B cell (primary cell): ENCODE measurements around the gene MCM6. TPM values are rescaled to one million over a fixed set of nuclear protein-coding genes. Genes with fewer than 3 reads are reported as not detected.

Source experiments
- ATAC-seq: fragments of 200-7000 bp; cut with Tn5 transposase; one replicate; pipeline ENCODE4 v1.10.0; 2021; ENCODE audit warnings: low read depth, mild to moderate bottlenecking, moderate number of reproducible peaks, moderate library complexity
- CTCF ChIA-PET: fragments of 350-600 bp; sonication (Branson Sonifier 250); formaldehyde crosslinking; loops from one replicate; lab custom pipeline; 2021; ENCODE audit warnings: antibody characterized with exemption, inconsistent platforms; lab: Charles Lee
- POLR2A ChIA-PET: fragments of 350-600 bp; sonication (Branson Sonifier 250); formaldehyde crosslinking; loops from one replicate; lab custom pipeline; 2021; ENCODE audit warnings: antibody characterized with exemption; lab: Charles Lee
- DNase-seq: peaks from one replicate; pipeline ENCODE4 v3.0.0; 2013
- H2AFZ ChIP-seq: 2 replicates; pipeline ENCODE4 v1.6.1; 2012; ENCODE audit warnings: mild to moderate bottlenecking, low read depth, low read length; ENCODE audit not compliant: insufficient read depth, poor library complexity, severe bottlenecking
- H3K27ac ChIP-seq, 2 donors: 1 replicate in 1 of 2; 2 replicates in 1 of 2; pipeline ENCODE4 v1.5.1; 2012 to 2013; ENCODE audit warnings: low read length in 2 of 2, mild to moderate bottlenecking in 2 of 2, moderate library complexity in 1 of 2
- H3K27me3 ChIP-seq, 4 experiments: fragments of 200-600 bp in 1 of 4; sonication (generic) in 1 of 4; replicated peaks in 1 of 4; 1 replicate in 2 of 4; 2 replicates in 2 of 4; pipeline versions ENCODE4 v1.6.1 to v1.7.0; 2013 to 2016; ENCODE audit warnings: low read length in 3 of 4, mild to moderate bottlenecking in 2 of 4, mixed read lengths in 1 of 4, moderate library complexity in 1 of 4; ENCODE audit not compliant: insufficient read depth in 4 of 4, control insufficient read depth in 3 of 4; ENCODE audit errors: control extremely low read depth in 1 of 4
- H3K36me3 ChIP-seq, 2 experiments: replicated peaks in 1 of 2; 1 replicate in 1 of 2; 2 replicates in 1 of 2; pipeline versions ENCODE4 v1.6.1 to v1.7.1; 2013; ENCODE audit warnings: low read length in 1 of 2; ENCODE audit not compliant: insufficient read depth in 2 of 2, control insufficient read depth in 1 of 2; ENCODE audit errors: control extremely low read depth in 1 of 2, extremely low read depth in 1 of 2
- H3K4me1 ChIP-seq, 2 donors: fragments of 200-600 bp in 1 of 2; sonication (generic) in 1 of 2; 1 replicate in 1 of 2; 2 replicates in 1 of 2; pipeline versions ENCODE4 v1.5.1 to v1.6.1; 2013 to 2017; ENCODE audit warnings: low read length in 2 of 2; ENCODE audit not compliant: control insufficient read depth in 2 of 2, insufficient read depth in 2 of 2
- H3K4me2 ChIP-seq: replicated peaks from 2 replicates; pipeline ENCODE3; 2012; ENCODE audit warnings: mild to moderate bottlenecking, low read depth, low read length; ENCODE audit not compliant: poor library complexity, severe bottlenecking
- H3K4me3 ChIP-seq, 5 experiments: fragments of 200-600 bp in 1 of 5; sonication (generic) in 1 of 5; 1 replicate in 3 of 5; 2 replicates in 2 of 5; pipeline versions ENCODE4 v1.5.1 to v1.7.0; 2011 to 2016; ENCODE audit warnings: low read length in 4 of 5, mild to moderate bottlenecking in 4 of 5, low read depth in 2 of 5, control low read depth in 1 of 5, moderate library complexity in 1 of 5; ENCODE audit not compliant: insufficient read depth in 1 of 5; ENCODE audit errors: control extremely low read depth in 1 of 5, extremely low read depth in 1 of 5
- H3K79me2 ChIP-seq: fragments of 200-600 bp; sonication (generic); one replicate; pipeline ENCODE4 v1.6.0; 2016; ENCODE audit warnings: low read length; ENCODE audit not compliant: control insufficient read depth, insufficient read depth
- H3K9ac ChIP-seq: fragments of 200-600 bp; sonication (generic); 2 replicates; pipeline ENCODE4 v1.6.1; 2017; ENCODE audit warnings: mild to moderate bottlenecking, low read length, moderate library complexity
- H3K9me3 ChIP-seq, 3 donors: one replicate each; pipeline versions ENCODE4 v1.6.1 to v1.7.1; 2013; ENCODE audit warnings: low read length in 2 of 3; ENCODE audit not compliant: control insufficient read depth in 2 of 3, insufficient read depth in 1 of 3; ENCODE audit errors: control extremely low read depth in 1 of 3
- H4K20me1 ChIP-seq: 2 replicates; pipeline ENCODE4 v1.6.0; 2012; ENCODE audit warnings: mild to moderate bottlenecking, low read length; ENCODE audit not compliant: insufficient read depth, control insufficient read depth, poor library complexity, severe bottlenecking
- H3K27ac Mint-ChIP-seq: one replicate; pipeline ENCODE4 v1.8.0; 2021; ENCODE audit warnings: mixed read lengths
- H3K27me3 Mint-ChIP-seq: one replicate; pipeline ENCODE4 v1.8.0; 2021; ENCODE audit warnings: mixed read lengths
- H3K4me1 Mint-ChIP-seq: one replicate; pipeline ENCODE4 v1.8.0; 2021; ENCODE audit warnings: mixed read lengths
- H3K4me3 Mint-ChIP-seq: one replicate; pipeline ENCODE4 v1.8.0; 2021; ENCODE audit warnings: mixed read lengths
- H3K9me3 Mint-ChIP-seq: one replicate; pipeline ENCODE4 v1.8.0; 2022; ENCODE audit warnings: mixed read lengths; ENCODE audit not compliant: insufficient read depth
- EZH2 ChIP-seq: IDR thresholded peaks from 2 replicates; pipeline ENCODE4 v1.6.1; 2012; ENCODE audit warnings: borderline replicate concordance, low read depth, mild to moderate bottlenecking, moderate library complexity, low read length; ENCODE audit not compliant: insufficient read depth, poor library complexity, severe bottlenecking
- WGBS: methylation state at CpG from one replicate; pipeline ENCODE4 v1.1.5; 2013; ENCODE audit warnings: missing lambda C conversion rate; ENCODE audit not compliant: insufficient coverage; 5-methylcytosine and 5-hydroxymethylcytosine counted together
- intact Hi-C: fragments of 100-400 bp; cut with micrococcal nuclease; formaldehyde crosslinking; loops from one replicate; pipeline ENCODE4 v1.10.0; 2022
- polyA plus RNA-seq: library from polyadenylated mRNA; depleted of rRNA; stranded (reverse); fragments of >200 nt; gene quantifications from 2 replicates; pipeline ENCODE4 v1.2.3, GENCODE V29; 2012
- total RNA-seq, 2 donors: library from RNA; stranded (reverse); fragments of 120-200 nt in 1 of 2; gene quantifications; 1 replicate in 1 of 2; 2 replicates in 1 of 2; pipeline versions ENCODE4 v1.2.3 to v1.2.4, GENCODE V29; 2013 to 2022
- TF ChIP-seq, protein P1 (sequence below): fragments of 200-600 bp; IDR thresholded peaks from one replicate; pipeline ENCODE4 v1.8.0; 2022; ENCODE audit warnings: antibody characterized with exemption, mild to moderate bottlenecking

MCM6 gene
- total and polyA plus RNA-seq, 2 donors (not counting 1 experiment from before 2014, with no cell fraction given), result 2.3 to 30.0 TPM

DNA sequence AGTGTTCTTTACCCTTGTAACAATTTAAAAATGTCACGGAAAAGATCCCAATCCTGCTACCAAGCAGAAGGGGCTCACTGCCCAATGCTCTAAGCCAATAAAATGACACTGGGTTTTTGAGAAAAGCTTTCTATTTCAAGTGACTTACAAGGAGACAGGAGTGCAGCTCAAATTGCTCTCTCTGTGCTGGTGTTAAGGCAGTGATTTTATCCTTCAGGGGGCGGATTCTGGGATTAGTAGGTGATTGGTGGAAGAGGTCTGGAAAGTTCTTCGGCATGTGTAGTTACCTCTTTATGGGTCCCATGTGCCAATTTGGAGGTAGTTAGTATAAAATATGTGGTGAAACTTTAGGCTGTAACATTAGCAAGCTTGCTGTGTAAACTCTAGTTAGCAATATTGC lies 27.4 kb upstream of the MCM6 start:
- Histone ChIP-seq H3K9ac (no peak overlapping the region), H3K27me3 (no peaks in the 10 kb centered on the region), H3K4me1 (no peaks in the 10 kb centered on the region), H3K27ac (no peak overlapping the region), H2AFZ (no peak overlapping the region), H3K9me3 (no peaks in the 10 kb centered on the region), H3K36me3 (peaks cover 11% of the 10 kb centered on the region in 2 experiments), H4K20me1 (no peaks in the 10 kb centered on the region), H3K4me2 (no peak overlapping the region), H3K79me2 (no peaks in the 10 kb centered on the region), H3K4me3 (no peak overlapping the region)
- no peaks in the 10 kb centered on the region for H3K9me3 Mint-ChIP-seq
- POLR2A ChIA-PET, result no interaction called here
- ATAC-seq (no peak), DNase-seq (no peak)
- intact Hi-C loops, result no loop called here
- TF ChIP-seq, protein P1, sequence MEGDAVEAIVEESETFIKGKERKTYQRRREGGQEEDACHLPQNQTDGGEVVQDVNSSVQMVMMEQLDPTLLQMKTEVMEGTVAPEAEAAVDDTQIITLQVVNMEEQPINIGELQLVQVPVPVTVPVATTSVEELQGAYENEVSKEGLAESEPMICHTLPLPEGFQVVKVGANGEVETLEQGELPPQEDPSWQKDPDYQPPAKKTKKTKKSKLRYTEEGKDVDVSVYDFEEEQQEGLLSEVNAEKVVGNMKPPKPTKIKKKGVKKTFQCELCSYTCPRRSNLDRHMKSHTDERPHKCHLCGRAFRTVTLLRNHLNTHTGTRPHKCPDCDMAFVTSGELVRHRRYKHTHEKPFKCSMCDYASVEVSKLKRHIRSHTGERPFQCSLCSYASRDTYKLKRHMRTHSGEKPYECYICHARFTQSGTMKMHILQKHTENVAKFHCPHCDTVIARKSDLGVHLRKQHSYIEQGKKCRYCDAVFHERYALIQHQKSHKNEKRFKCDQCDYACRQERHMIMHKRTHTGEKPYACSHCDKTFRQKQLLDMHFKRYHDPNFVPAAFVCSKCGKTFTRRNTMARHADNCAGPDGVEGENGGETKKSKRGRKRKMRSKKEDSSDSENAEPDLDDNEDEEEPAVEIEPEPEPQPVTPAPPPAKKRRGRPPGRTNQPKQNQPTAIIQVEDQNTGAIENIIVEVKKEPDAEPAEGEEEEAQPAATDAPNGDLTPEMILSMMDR, result no peak
- no peak for TF ChIP-seq EZH2
- 96% methylated on average over 2 of the region's 3 CpGs for WGBS
- CTCF ChIA-PET, result interaction anchor here (1.5 kb wide), 1 partner anchor 10 kb away, joined by 3 read pairs; no protein-coding TSS in a partner anchor
- H3K4me3 Mint-ChIP-seq, result no peak overlapping the region
- H3K27me3 Mint-ChIP-seq, result no peaks in the 10 kb centered on the region
- no peak overlapping the region for H3K27ac Mint-ChIP-seq
- H3K4me1 Mint-ChIP-seq, result no peaks in the 10 kb centered on the region

- no peak overlapping the region for H2AFZ ChIP-seq
- Mint-ChIP-seq H3K27me3 (no peaks in the 10 kb centered on the region), H3K4me3 (no peak overlapping the region), H3K9me3 (no peaks in the 10 kb centered on the region), H3K4me1 (no peaks in the 10 kb centered on the region), H3K27ac (no peak overlapping the region)
- H3K27me3 ChIP-seq, result no peaks in the 10 kb centered on the region
- no peak overlapping the region for H3K4me3 ChIP-seq
- H3K27ac ChIP-seq, result no peak overlapping the region
- H3K4me1 ChIP-seq, result no peaks in the 10 kb centered on the region
- H3K79me2 ChIP-seq, result no peaks in the 10 kb centered on the region
- no peak overlapping the region for H3K9ac ChIP-seq
- CTCF ChIA-PET, result no interaction called here
- intact Hi-C loops, result no loop called here
- no peaks in the 10 kb centered on the region for H4K20me1 ChIP-seq
- H3K36me3 ChIP-seq, result peaks cover 2 to 4% of the 10 kb centered on the region in 2 experiments
- no peak for ATAC-seq
- no peak overlapping the region for H3K4me2 ChIP-seq
- H3K9me3 ChIP-seq, result no peaks in the 10 kb centered on the region
- DNase-seq, result no peak
- WGBS, result 69% methylated on average over 1 of the region's 4 CpGs
- TF ChIP-seq, protein P1, result no peak
- no peak for TF ChIP-seq EZH2
- POLR2A ChIA-PET, result no interaction called here
These were observed 23.3 kb upstream of the MCM6 start for GRCh38 chr2:135899567-135899966.
